Activated CD4-positive, alpha-beta T cell treated with anti-CD3 and anti-CD28 coated beads for 48 hours (primary cell): ENCODE measurements around the gene HSPBP1.
"Not testable (repeated sequence)": the region's sequence is repeated elsewhere in the genome, so short reads cannot be mapped to it uniquely, and the experiment has no call there.

Experiments
- DNase-seq: peaks from one replicate; pipeline ENCODE4 v3.0.0-alpha.2; 2020

The HSPBP1 gene, protein sequence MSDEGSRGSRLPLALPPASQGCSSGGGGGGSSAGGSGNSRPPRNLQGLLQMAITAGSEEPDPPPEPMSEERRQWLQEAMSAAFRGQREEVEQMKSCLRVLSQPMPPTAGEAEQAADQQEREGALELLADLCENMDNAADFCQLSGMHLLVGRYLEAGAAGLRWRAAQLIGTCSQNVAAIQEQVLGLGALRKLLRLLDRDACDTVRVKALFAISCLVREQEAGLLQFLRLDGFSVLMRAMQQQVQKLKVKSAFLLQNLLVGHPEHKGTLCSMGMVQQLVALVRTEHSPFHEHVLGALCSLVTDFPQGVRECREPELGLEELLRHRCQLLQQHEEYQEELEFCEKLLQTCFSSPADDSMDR

GRCh38 chr19:55279770-55280643 is at the start of gene HSPBP1:
TSS of gene HSPBP1 (minus strand) at chr19:55280110. CDS start at chr19:55279608, 502 bp downstream.
- DNase-seq = peak; percentile 98

DNA sequence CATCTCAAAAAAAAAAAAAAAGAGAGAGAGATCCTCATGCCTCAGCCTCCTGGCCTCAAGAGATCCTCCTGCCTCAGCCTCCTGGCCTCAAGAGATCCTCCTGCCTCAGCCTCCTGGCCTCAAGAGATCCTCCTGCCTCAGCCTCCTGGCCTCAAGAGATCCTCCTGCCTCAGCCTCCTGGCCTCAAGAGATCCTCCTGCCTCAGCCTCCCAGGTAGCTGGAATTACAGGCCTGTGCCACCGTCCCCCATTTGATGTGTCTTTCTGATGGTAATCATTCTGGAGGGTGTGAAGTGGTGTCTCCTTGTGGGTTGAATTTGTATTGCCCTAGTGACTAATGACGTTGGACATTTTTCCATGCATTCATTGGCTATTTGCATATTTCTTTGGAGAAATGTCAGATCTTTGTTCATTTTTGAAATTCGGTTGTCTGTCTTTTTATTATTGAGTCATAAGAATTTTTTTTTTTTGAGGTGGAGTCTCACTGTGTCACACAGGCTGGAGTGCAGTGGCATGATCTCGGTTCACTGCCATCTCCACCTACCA is 48.9 kb upstream of the HSPBP1 start:
- not testable (repeated sequence) for DNase-seq

- DNase-seq = no peak
These were observed 45.3 kb upstream of the HSPBP1 start, which contains the start of gene TMEM150B for GRCh38 chr19:55325172-55325571. TSS of gene TMEM150B (minus strand) at chr19:55325341. CDS start at chr19:55321036, 4,305 bp downstream.

DNA sequence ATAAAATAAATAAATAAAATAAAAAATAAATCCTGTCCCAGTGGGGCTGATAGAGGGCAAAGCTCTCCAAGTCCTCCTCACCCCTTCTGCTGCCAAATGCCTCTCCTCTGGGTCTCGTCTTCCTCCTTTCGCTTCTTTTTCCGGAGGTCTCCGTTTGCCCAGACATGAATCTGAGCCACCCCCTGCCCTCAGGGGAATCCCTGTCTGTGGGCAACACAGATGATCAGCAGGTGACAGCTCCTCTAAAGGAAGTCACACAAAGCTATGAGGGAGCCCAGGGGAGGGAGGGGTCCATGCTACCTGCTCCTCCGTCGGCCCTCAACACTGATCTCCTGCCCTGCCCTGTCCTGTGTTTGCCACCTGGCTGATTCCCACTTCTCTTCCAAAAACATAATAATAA is 44.8 kb upstream of the HSPBP1 start:
- no peak for DNase-seq

DNA sequence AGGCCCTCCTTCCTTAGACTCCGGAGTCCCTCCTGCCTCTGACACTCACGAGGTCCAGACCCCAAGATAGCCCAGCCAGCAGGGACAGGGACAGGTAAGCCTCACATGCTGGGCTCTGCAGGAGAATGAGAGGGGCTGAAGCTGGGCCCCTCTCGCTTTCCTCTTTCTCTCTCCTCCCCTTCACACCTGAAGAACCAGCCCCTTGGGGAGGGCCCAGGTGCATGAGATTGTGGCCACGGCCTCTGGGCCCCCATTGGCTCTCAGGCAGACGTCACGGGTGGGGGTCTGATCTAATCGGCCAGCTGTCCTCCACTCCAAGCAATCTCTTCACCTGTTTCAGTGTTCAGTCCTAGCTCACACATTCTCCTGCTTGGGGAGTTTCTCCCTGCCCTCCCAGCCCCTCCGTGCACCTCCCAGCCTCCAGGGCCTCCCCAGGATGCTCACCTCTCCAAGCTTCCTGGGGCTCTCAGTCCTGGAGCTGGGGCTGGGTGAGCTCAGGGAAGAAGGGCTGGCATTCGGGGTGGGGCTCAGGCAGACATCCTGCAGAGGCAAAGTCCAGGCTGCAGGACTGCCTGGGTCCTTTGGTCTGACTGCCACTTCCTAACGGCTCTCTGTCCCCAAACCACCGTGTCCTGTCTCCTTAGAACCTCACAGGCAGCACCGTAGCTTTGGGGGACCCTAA is 42.4 kb upstream of the HSPBP1 start:
- no peak for DNase-seq

GRCh38 chr19:55321466-55322137 is 41.7 kb upstream of the HSPBP1 start:
- DNase-seq = no peak

DNA sequence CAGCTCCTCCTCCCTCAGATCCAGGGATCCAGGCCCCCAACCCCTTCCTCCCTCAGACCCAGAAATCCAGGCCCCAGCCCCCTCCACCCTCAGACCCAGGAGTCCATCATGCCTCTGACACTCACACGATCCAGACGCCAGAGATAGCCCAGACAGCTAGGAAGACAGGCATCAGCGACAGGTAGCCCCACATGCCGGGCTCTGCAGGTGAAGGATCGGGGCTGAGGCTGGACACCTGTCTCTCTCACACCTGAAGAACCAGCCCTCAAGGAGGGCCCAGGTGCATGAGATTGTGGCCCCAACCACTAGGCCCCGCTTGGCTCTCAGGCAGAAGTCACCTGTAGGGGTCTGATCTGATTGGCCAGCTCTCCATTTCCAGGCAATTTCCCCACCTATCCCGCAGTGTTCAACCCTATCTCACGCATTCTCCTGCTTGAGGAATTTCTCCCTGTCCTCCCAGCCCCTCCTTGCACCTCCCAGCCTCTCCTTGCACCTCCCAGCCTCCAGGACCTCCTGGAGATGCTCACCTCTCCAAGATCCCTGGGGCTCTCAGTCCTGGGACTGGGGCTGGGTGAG is 41.0 kb upstream of the HSPBP1 start:
- DNase-seq = no peak

DNA sequence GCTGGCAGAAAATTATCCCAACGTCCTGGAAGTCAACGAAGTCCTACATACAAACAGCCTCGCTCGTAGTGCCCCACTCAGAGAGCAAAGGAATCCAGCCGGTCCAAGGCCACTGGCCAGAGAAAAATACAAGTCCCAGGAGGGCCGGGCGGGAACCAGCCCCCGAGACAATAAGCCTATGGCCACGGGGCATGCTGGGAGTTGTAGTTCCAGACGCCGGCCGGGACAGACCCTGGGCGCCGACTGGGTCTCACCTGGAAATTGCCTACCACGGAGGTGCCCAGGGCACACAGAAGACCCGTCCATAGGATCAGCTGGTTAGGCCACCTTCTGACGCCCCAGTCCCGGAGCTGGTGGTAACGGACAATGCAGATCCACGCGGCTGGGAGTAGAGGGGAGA is 39.9 kb upstream of the HSPBP1 start:
- no peak for DNase-seq

DNA sequence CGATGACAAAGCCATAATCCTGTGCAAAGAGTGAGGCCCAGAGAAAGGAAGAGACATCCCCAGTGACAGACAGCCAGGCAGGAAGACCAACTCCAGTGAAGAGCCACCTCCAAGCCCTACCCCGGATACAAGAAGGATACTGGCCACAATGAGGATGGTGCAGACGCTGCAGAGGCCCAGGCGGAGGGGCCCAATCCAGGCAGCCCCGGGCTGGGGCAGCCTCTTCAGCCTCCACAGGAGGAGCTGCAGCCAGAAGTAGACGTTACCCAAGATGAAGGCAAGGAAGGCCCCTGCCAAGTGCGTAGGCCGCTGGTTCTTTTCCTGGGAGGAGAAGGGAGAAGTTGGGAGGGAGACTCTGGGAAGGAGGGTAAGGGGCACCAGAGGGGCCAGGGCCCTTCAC is 36.7 kb upstream of the HSPBP1 start:
- no peak for DNase-seq

DNA sequence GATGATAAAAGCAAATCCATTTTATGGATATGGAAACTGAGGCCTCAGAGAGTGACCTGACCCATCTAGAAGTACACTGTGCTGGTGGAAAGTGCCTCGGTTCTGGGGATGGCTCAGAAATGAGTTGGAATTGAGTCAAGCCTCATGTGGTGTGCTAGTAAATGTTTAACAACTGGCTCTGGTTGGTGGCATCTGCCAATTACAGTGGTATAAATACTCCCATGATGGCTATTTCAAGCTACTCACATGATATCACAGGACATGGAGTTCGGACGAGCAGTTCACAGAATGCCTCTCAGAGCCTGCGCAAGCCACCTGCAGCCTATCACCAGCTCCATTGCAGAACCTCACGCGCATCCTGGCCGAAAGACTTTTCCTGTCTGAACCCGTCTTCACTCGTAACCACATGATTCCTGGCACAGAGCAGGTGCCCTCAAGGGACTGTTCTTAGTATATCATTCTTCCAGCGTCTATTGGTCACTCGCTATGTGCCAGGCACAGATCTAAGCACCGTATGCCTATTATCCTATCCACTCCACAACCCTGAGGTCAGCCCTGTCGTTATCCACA is 36.1 kb upstream of the HSPBP1 start:
- no peak for DNase-seq

DNA sequence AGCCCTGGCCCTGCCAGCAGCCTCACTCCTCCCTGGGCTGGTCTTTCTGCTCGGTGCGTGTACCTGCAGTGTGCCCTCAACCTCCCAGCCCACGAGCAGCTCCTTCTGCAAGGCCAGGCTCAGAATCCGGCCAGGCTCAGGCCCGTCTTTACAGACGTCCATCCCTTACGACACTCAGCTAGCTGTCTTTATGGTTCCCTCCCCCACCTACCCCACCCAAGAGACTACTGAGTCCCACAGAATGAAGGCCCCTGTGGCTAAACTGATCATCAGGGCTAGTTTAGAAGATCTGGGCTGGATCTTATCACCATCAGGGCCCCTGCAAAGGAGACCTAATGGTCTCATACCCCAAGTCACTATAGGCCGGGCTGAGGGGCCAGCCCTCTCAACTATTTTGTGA is 34.5 kb upstream of the HSPBP1 start:
- no peak for DNase-seq

DNA sequence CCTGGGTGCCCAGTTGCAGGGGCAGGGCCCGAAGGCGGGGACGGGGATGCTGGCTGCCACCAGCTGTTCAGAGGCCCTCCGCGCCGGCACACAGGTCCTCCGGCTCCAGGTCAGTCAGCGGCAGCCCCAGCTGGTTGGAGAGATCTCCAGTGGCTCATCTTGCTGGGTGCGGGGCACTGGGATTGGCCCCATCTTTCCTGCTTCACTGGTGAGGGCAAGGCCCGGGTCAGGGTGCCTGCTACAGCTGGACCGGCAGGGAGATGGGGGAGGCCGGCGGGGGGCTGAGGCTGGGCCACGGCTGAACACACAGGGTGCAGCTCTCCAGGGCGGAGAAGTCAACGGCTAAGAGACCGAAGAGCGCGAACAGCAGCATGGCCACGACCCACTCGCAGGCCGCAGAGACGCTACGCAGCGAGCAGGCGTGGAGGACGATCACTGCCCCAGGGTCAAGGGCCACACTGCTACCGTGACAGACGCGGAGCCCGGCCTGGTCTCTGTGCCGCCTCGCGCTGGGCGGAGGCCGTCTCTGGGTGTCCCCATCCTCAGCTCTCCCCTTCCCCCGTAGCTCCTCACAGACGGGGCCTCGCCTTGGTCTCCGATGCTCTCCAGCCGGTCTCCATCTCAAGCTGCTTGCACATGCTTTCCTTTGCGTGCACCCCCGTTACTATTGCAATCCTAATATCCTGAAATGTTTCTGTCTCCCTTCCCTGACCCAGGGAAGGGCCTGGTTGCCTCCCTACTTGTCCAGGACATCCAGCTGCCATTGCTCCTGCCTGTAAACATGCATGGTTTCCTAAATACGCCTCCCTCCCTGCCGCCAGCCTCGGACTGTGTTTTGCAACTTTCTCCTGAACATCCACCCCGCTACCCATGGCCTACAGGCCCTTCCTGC is 33.0 kb upstream of the HSPBP1 start:
- no peak for DNase-seq

- no peak for DNase-seq
These were observed 31.9 kb upstream of the HSPBP1 start for GRCh38 chr19:55311797-55312196.

- DNase-seq = no peak
These were observed 31.5 kb upstream of the HSPBP1 start for GRCh38 chr19:55311397-55311796.

GRCh38 chr19:55310498-55310897 is 30.6 kb upstream of the HSPBP1 start:
- no peak for DNase-seq

- no peak for DNase-seq
These were observed 29.5 kb upstream of the HSPBP1 start for GRCh38 chr19:55309448-55309847.

GRCh38 chr19:55308281-55308680 is 28.4 kb upstream of the HSPBP1 start:
- no peak for DNase-seq

DNA sequence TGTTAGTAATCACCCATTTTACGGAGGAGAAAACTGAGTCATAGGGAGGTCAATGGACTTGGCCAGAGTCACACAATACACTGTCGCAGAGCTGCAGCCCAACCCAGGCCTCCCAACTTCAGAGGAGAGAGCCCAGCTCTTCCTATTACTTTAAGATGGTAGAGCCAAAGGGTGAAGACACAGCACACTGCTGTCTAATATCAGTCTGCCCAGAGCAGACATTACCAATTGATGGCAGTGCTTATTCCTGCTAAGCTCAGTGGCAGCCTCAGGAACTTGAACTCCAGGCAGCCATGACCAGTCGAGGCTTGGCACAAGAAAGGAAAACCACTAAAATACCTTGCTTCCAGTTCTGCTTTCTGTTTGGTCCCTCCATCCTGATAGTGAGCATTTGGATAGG is 26.8 kb upstream of the HSPBP1 start:
- DNase-seq = no peak

DNA sequence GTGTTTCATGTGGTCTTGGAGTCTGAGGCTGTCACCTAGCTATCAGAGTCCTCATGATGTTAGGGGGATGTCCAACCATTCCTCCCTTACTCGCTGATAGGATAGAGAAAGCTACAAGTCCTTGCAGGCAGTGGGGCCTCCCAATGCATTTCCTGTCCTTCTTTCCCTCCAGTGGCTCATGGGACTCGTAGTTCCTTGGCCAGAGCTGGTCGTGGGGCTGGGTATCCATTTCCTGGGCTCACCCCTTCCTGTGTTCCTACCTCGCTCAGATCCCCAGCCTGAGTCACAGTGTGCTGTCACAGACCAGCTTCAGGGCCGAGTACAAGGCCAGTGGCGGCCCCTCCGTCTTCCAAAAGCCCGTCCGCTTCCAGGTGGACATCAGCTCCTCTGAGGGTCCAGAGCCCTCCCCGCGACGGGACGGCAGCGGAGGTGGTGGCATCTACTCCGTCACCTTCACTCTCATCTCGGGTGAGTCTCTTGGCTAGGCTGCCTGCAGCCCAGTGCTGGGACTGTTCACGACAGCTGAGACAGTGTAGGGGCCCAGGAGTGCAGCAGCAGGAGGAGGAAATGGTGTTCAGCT is 26.2 kb upstream of the HSPBP1 start:
- no peak for DNase-seq

DNA sequence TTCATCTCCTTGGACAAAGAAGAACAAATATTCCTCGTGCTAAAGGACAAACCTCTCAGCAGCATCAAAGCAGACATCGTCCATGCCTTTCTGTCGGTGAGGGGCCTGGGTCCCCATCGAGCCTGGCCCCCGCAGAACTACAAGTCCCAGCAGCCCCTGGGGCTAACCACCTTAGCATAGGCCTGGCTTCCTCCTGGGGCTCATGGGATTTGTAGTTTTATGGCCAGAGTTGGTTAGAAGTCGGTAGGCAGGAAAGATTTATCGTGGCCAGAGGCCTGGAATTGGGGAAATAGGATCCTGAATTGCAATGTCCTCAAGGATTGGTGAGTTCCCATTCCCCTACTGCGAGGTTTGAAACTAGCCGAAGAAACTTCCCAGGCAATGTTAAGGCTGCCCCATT is 25.6 kb upstream of the HSPBP1 start:
- peak; percentile 71 for DNase-seq
